HG03460 (cell line): Measurements from ENCODE around the gene PTCH1.
A peak's percentile ranks its signal among the peaks of the same experiment; 100 is the strongest.

ENCODE experiments used
- ATAC-seq: cut with Tn5 transposase; IDR thresholded peaks from one replicate; pipeline ENCODE4 v1.9.1; 2021; ENCODE audit not compliant: unreplicated experiment

PTCH1 gene

GRCh38 chr9:95512709-95513095 lies 4.1 kb downstream of the PTCH1 start:
- ATAC-seq = no peak

- ATAC-seq = no peak
Measured at GRCh38 chr9:95511952-95512708, 4.6 kb downstream of the PTCH1 start.

GRCh38 chr9:95511616-95511931 lies 5.2 kb downstream of the PTCH1 start:
- no peak for ATAC-seq

GRCh38 chr9:95510709-95511615 lies 5.8 kb downstream of the PTCH1 start:
- peak; percentile 34 for ATAC-seq

- no peak for ATAC-seq
Measured at GRCh38 chr9:95509851-95510708, 6.7 kb downstream of the PTCH1 start.

- ATAC-seq = peak; percentile 37
Measured at GRCh38 chr9:95508968-95509850, 7.6 kb downstream of the PTCH1 start.

- ATAC-seq = no peak
Measured at GRCh38 chr9:95508242-95508967, 8.4 kb downstream of the PTCH1 start.

- no peak for ATAC-seq
Measured at GRCh38 chr9:95507464-95508241, 9.1 kb downstream of the PTCH1 start.

GRCh38 chr9:95506678-95507463 lies 9.9 kb downstream of the PTCH1 start:
- ATAC-seq = peak; percentile 10

- ATAC-seq = peak; percentile 21
Measured at GRCh38 chr9:95506428-95506677, 10.4 kb downstream of the PTCH1 start.

GRCh38 chr9:95505717-95506427 lies 10.9 kb downstream of the PTCH1 start:
- ATAC-seq = no peak

- ATAC-seq = no peak
Measured at GRCh38 chr9:95505072-95505716, 11.6 kb downstream of the PTCH1 start.

GRCh38 chr9:95504053-95504963 lies 12.5 kb downstream of the PTCH1 start:
- no peak for ATAC-seq

GRCh38 chr9:95503369-95503768 lies 13.4 kb downstream of the PTCH1 start:
- no peak for ATAC-seq

- no peak for ATAC-seq
Measured at GRCh38 chr9:95502248-95502647, 14.5 kb downstream of the PTCH1 start.

GRCh38 chr9:95499847-95500246 lies 16.9 kb downstream of the PTCH1 start:
- ATAC-seq = no peak
